ENCODE data around the gene RAB43. TPM values are rescaled to one million over a fixed set of nuclear protein-coding genes. Genes with fewer than 3 reads are reported as not detected.

The RAB43 gene
- total and polyA plus RNA-seq, 4 donors, result 3.5 to 25.4 (median 17.1) TPM

DNA sequence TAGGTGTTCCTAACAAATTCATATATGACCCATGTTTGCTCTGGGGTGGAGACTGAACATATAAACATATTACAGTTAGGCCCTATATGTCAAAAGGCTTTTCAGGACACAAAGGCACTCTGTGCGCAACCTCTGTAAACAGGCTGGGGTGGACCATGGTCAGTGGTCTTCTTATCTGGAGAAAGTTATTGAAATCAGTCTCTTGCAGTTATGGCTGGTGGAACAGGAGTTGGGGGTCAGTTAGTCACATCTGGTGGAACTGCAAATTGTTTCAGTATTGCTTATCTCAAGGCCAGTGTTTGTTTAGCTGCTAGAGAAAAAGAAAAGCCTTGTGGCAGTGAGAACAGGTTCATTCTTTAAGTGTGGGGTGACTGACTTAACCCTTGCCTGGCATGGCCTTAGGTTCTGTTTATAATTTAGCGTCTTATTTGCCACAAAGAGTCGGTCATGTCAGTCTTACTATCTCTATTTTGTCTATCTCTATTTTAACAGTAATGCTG is 66.9 kb downstream of the RAB43 start:
- H3K27me3 ChIP-seq (ENCODE audit: control insufficient read depth in 1 of 2, insufficient read depth in 2 of 2, low read length in 1 of 2), result no peaks in the 10 kb centered on the region
- no peak overlapping the region for H3K4me3 ChIP-seq (ENCODE audit: low read length in 2 of 2)
- intact Hi-C loops (cut with DNase I), result loop anchor here (2.0 to 5.0 kb wide), 3 partner anchors 32 to 68 kb away; partner anchors contain the start of gene RAB43 (in 1 of the 2)
- no peaks in the 10 kb centered on the region for H3K4me1 ChIP-seq (ENCODE audit: control insufficient read depth in 1 of 2, insufficient read depth in 2 of 2, low read length in 2 of 2)
- DNase-seq, result peak in 1 of 2 donors; percentile 1
- no peak overlapping the region for H3K27ac ChIP-seq (ENCODE audit: low read depth in 1 of 2, low read length in 2 of 2)
- H3K9me3 ChIP-seq (ENCODE audit: control insufficient read depth, low read length), result no peaks in the 10 kb centered on the region
- WGBS, 2 donors, result 55 to 83% methylated on average over 3 of the region's 3 CpGs
- H3K36me3 ChIP-seq (ENCODE audit: control insufficient read depth in 1 of 2, insufficient read depth in 2 of 2, low read length in 1 of 2), result no peaks in the 10 kb centered on the region
- ATAC-seq (ENCODE audit: low FRiP score), result no peak

- DNase-seq, result peak in 1 of 2 donors; percentile 75
- H3K9me3 ChIP-seq (ENCODE audit: control insufficient read depth, low read length), result no peaks in the 10 kb centered on the region
- H3K4me3 ChIP-seq (ENCODE audit: low read length in 2 of 2), result no peak overlapping the region
- intact Hi-C loops (cut with DNase I), result loop anchor here in 1 of 2 donors (5.0 kb wide), 2 partner anchors 35 to 70 kb away; partner anchors contain the start of gene RAB43
- H3K36me3 ChIP-seq (ENCODE audit: control insufficient read depth in 1 of 2, insufficient read depth in 2 of 2, low read length in 1 of 2), result no peaks in the 10 kb centered on the region
- peak; percentile 66 for ATAC-seq (ENCODE audit: low FRiP score)
- H3K4me1 ChIP-seq (ENCODE audit: control insufficient read depth in 1 of 2, insufficient read depth in 2 of 2, low read length in 2 of 2), result no peaks in the 10 kb centered on the region
- 28 to 30% methylated on average over 6 of the region's 6 CpGs for WGBS, 2 donors
- peak overlapping the region; percentile 58 to 62 for H3K27ac ChIP-seq (ENCODE audit: low read depth in 1 of 2, low read length in 2 of 2)
- no peaks in the 10 kb centered on the region for H3K27me3 ChIP-seq (ENCODE audit: control insufficient read depth in 1 of 2, insufficient read depth in 2 of 2, low read length in 1 of 2)
Measured at GRCh38 chr3:129052675-129053074, 68.9 kb downstream of the RAB43 start.

- 15 to 18% methylated on average over 5 of the region's 5 CpGs for WGBS, 2 donors
- no peak overlapping the region for H3K4me3 ChIP-seq (ENCODE audit: low read length in 2 of 2)
- intact Hi-C loops (cut with DNase I), result loop anchor here in 1 of 2 donors (5.0 kb wide), 2 partner anchors 35 to 70 kb away; partner anchors contain the start of gene RAB43
- H3K27ac ChIP-seq (ENCODE audit: low read depth in 1 of 2, low read length in 2 of 2), result peak overlapping the region in 1 of 2 donors; percentile 76
- H3K9me3 ChIP-seq (ENCODE audit: control insufficient read depth, low read length), result no peaks in the 10 kb centered on the region
- no peaks in the 10 kb centered on the region for H3K27me3 ChIP-seq (ENCODE audit: control insufficient read depth in 1 of 2, insufficient read depth in 2 of 2, low read length in 1 of 2)
- ATAC-seq (ENCODE audit: low FRiP score) (peak; percentile 51), DNase-seq (peak in 1 of 2 donors; percentile 67)
- no peaks in the 10 kb centered on the region for H3K36me3 ChIP-seq (ENCODE audit: control insufficient read depth in 1 of 2, insufficient read depth in 2 of 2, low read length in 1 of 2)
- no peaks in the 10 kb centered on the region for H3K4me1 ChIP-seq (ENCODE audit: control insufficient read depth in 1 of 2, insufficient read depth in 2 of 2, low read length in 2 of 2)
Measured at GRCh38 chr3:129051871-129052340, 69.7 kb downstream of the RAB43 start.

- no peak overlapping the region for H3K27ac ChIP-seq (ENCODE audit: low read depth in 1 of 2, low read length in 2 of 2)
- H3K36me3 ChIP-seq (ENCODE audit: control insufficient read depth in 1 of 2, insufficient read depth in 2 of 2, low read length in 1 of 2), result no peaks in the 10 kb centered on the region
- WGBS, 2 donors, result 92 to 94% methylated on average over 12 of the region's 12 CpGs
- intact Hi-C loops (cut with DNase I), result loop anchor here in 1 of 2 donors (5.0 kb wide), 2 partner anchors 37 to 72 kb away; partner anchors contain the start of gene RAB43
- ATAC-seq (ENCODE audit: low FRiP score) (no peak), DNase-seq (peak in 1 of 2 donors; percentile 48)
- no peaks in the 10 kb centered on the region for H3K4me1 ChIP-seq (ENCODE audit: control insufficient read depth in 1 of 2, insufficient read depth in 2 of 2, low read length in 2 of 2)
- H3K27me3 ChIP-seq (ENCODE audit: control insufficient read depth in 1 of 2, insufficient read depth in 2 of 2, low read length in 1 of 2), result no peaks in the 10 kb centered on the region
- H3K4me3 ChIP-seq (ENCODE audit: low read length in 2 of 2), result no peak overlapping the region
- no peaks in the 10 kb centered on the region for H3K9me3 ChIP-seq (ENCODE audit: control insufficient read depth, low read length)
Measured at GRCh38 chr3:129050556-129051295, 70.9 kb downstream of the RAB43 start.

DNA sequence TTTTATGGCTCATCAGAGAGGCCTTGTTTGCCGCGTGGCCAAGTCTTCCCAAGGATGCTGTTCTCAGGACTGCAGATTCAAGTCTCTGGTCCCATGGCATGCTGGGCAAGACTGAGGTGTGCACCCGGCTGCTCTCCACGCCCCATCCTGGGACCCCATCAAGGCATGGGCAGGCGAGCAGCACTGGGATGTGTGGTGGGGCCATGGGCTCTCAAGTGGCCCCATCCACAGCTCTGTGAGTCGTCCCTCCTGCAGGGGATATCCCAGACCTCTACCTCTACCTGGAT is 74.1 kb downstream of the RAB43 start:
- no peaks in the 10 kb centered on the region for H3K4me1 ChIP-seq (ENCODE audit: control insufficient read depth in 1 of 2, insufficient read depth in 2 of 2, low read length in 2 of 2)
- peak in 1 of 2 donors; percentile 62 for DNase-seq
- intact Hi-C loops (cut with DNase I), result no loop called here
- H3K36me3 ChIP-seq (ENCODE audit: control insufficient read depth in 1 of 2, insufficient read depth in 2 of 2, low read length in 1 of 2), result no peaks in the 10 kb centered on the region
- 94 to 96% methylated on average over 6 of the region's 6 CpGs for WGBS, 2 donors
- H3K27ac ChIP-seq (ENCODE audit: low read depth in 1 of 2, low read length in 2 of 2), result no peak overlapping the region
- H3K27me3 ChIP-seq (ENCODE audit: control insufficient read depth in 1 of 2, insufficient read depth in 2 of 2, low read length in 1 of 2), result no peaks in the 10 kb centered on the region
- no peak overlapping the region for H3K4me3 ChIP-seq (ENCODE audit: low read length in 2 of 2)
- no peaks in the 10 kb centered on the region for H3K9me3 ChIP-seq (ENCODE audit: control insufficient read depth, low read length)
- ATAC-seq (ENCODE audit: low FRiP score), result no peak

- H3K27ac ChIP-seq (ENCODE audit: low read depth in 1 of 2, low read length in 2 of 2), result no peak overlapping the region
- peak in 1 of 2 donors; percentile 72 for DNase-seq
- no peaks in the 10 kb centered on the region for H3K9me3 ChIP-seq (ENCODE audit: control insufficient read depth, low read length)
- no peak for ATAC-seq (ENCODE audit: low FRiP score)
- H3K4me1 ChIP-seq (ENCODE audit: control insufficient read depth in 1 of 2, insufficient read depth in 2 of 2, low read length in 2 of 2), result no peaks in the 10 kb centered on the region
- H3K27me3 ChIP-seq (ENCODE audit: control insufficient read depth in 1 of 2, insufficient read depth in 2 of 2, low read length in 1 of 2), result no peaks in the 10 kb centered on the region
- intact Hi-C loops (cut with DNase I), result no loop called here
- no peaks in the 10 kb centered on the region for H3K36me3 ChIP-seq (ENCODE audit: control insufficient read depth in 1 of 2, insufficient read depth in 2 of 2, low read length in 1 of 2)
- WGBS, 2 donors, result 87 to 88% methylated on average over 44 to 46 of the region's 46 CpGs
- no peak overlapping the region for H3K4me3 ChIP-seq (ENCODE audit: low read length in 2 of 2)
Measured at GRCh38 chr3:129046732-129047552, 74.7 kb downstream of the RAB43 start.

GRCh38 chr3:129046037-129046731 is 75.4 kb downstream of the RAB43 start:
- Histone ChIP-seq H3K9me3 (ENCODE audit: control insufficient read depth, low read length) (no peaks in the 10 kb centered on the region), H3K27me3 (ENCODE audit: control insufficient read depth in 1 of 2, insufficient read depth in 2 of 2, low read length in 1 of 2) (no peaks in the 10 kb centered on the region), H3K36me3 (ENCODE audit: control insufficient read depth in 1 of 2, insufficient read depth in 2 of 2, low read length in 1 of 2) (no peaks in the 10 kb centered on the region), H3K4me3 (ENCODE audit: low read length in 2 of 2) (peak overlapping the region in 1 of 2 donors; percentile 39), H3K4me1 (ENCODE audit: control insufficient read depth in 1 of 2, insufficient read depth in 2 of 2, low read length in 2 of 2) (no peaks in the 10 kb centered on the region), H3K27ac (ENCODE audit: low read depth in 1 of 2, low read length in 2 of 2) (no peak overlapping the region)
- DNase-seq (peak in 1 of 2 donors; percentile 80), ATAC-seq (ENCODE audit: low FRiP score) (peak; percentile 20)
- 20 to 27% methylated on average over 58 to 67 of the region's 67 CpGs for WGBS, 2 donors
- intact Hi-C loops (cut with DNase I), result no loop called here

DNA sequence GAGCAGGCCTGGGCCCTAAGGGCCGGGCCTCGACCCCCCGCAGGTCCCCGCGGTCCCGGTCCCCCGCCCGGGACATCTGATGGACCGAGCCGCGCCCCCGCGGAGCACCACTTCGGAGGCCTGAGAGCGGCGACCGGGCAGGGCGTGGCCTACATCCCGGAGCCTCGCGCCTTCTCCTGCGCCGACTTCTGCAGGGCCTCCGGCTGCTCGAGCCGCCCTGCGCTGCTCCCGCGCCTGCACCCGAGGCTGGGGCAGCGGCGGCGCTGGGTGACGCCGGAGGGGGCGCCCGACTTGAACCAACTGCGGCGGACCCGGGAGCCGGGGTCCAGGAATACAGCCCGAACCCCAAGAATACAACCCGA is 75.9 kb downstream of the RAB43 start:
- H3K36me3 ChIP-seq (ENCODE audit: control insufficient read depth in 1 of 2, insufficient read depth in 2 of 2, low read length in 1 of 2), result no peaks in the 10 kb centered on the region

More for the DNA sequence above, 75.9 kb downstream of the RAB43 start:
- no peaks in the 10 kb centered on the region for H3K9me3 ChIP-seq (ENCODE audit: control insufficient read depth, low read length)
- no peaks in the 10 kb centered on the region for H3K4me1 ChIP-seq (ENCODE audit: control insufficient read depth in 1 of 2, insufficient read depth in 2 of 2, low read length in 2 of 2)
- WGBS, 2 donors, result 5 to 6% methylated on average over 39 to 43 of the region's 43 CpGs
- peak; percentile 73 for ATAC-seq (ENCODE audit: low FRiP score)
- H3K27me3 ChIP-seq (ENCODE audit: control insufficient read depth in 1 of 2, insufficient read depth in 2 of 2, low read length in 1 of 2), result no peaks in the 10 kb centered on the region
- peak overlapping the region in 1 of 2 donors; percentile 39 for H3K4me3 ChIP-seq (ENCODE audit: low read length in 2 of 2)
- intact Hi-C loops (cut with DNase I), result no loop called here
- no peak overlapping the region for H3K27ac ChIP-seq (ENCODE audit: low read depth in 1 of 2, low read length in 2 of 2)
- peak in 1 of 2 donors; percentile 85 for DNase-seq
